Stimulated activated CD8-positive, alpha-beta memory T cell treated with anti-CD3 and anti-CD28 coated beads, Interleukin-15, amount 100 ng/mL, for 24 hours (primary cell): ENCODE data around the gene SLC52A1.
"Not testable (repeated sequence)": the region's sequence is repeated elsewhere in the genome, so short reads cannot be mapped to it uniquely, and the experiment has no call there.

Experiments
- DNase-seq: peaks from one replicate; pipeline ENCODE4 v3.0.0-alpha.2; 2020; ENCODE audit warnings: low read depth

Gene SLC52A1

DNA sequence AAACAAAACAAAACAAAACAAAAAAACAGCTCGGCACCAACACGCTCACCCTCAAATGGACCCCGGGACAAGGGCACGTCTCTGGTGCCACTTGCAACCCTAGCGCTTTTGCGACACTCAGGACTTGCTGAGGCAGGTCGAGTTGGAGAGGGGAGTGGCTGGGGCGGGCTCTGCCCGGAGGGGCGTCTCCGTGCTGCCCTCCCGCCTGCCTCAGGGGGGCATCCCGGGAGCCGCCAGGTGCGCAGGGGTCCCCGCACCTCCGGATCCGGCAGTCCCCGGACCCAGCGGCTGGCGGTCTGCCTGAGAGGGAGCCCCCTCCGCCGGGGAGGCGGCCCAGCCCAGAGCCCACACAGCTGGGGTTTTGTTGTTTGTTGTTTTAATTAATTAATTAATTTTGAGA, at the start of gene SLC52A1:
Gene SLC52A1 (minus strand): TSS at position 112 of the 400 bp plus-strand sequence. CDS start 820 bp downstream, outside the sequence.
- no peak for DNase-seq

DNA sequence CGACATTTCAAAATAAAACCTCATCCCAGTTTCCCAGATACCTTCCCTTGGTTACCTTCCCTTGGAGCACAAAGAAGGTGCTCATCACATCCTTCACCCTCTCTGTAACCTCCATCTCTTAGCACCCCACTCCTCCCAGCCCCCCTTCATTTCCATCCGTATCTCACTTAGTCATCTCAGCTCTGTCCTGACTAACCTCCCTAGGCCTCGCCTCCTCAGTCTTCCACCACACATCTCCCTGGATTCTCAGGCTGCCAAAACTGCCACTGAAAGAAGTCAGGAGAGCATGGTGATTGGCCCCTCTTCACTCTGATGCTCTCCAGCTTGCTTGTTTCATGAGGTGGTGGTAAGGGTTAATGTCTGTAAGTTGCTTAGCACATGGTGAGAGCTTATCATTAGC, 45.4 kb upstream of the SLC52A1 start:
- no peak for DNase-seq

DNA sequence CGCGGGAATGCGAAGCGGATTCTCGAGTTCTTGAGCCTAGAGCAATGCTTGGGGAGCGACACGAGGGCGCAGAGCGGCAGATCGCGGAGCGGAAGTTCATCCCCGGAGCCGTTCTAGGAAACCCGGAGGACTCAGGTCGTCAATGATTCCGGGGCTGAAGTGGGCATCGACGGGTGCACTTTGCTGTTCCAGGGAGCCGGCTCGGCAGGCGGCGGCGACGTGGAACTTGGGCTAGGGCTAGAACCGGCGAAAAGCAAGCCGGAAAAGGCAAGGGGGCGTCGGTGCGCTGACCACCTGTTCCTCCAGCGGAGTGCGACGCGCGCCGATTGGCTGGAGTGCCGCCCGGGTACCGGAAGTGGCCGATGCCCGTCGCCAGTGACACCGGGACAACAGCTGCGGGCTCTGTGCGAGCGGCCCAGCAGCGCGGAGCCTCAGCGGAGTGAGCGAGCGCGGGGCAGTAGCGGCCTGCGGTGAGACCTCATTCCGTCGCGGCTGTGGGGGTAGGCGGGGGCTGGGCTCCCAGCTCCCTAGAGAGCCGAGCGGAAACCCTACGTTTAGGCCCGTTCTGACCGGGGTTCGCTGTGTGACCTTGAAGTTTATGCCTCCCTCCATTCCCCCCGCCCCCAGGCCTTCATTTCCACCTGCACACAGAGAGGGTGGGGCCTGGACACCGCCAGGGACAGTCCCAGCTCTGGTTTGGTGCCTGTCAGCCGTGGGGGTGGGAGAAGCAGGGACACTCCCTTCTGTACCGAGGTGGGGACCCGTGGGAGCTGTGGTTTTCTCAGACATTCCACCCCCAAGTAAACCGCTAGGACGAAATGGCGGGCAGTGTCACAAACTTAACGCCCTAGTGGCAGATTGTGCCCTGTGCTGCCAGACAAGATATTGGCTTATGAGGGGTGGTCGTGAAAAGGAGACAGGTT, 43.1 kb upstream of the SLC52A1 start, which contains the start of gene ZFP3:
Gene ZFP3 (plus strand): TSS at position 362 of the 923 bp plus-strand sequence. CDS start 13,038 bp downstream, outside the sequence.
- peak; percentile 50 for DNase-seq

DNA sequence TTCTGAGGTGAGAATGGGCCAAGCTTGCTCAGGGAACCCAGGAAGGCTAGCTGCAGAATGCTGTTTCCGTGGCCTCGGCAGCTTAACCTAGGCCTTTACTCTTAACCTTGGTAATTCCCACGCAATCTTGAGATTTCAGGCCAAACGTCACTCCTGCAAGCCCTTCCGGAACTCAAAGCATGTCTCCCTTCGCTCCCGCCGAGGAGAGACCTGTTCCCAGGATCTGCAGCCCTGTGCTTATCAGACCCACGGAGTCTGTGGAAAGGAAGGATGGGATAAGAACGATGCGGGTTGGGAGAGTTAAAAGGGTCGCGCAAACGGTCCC, 42.5 kb upstream of the SLC52A1 start:
- no peak for DNase-seq

DNA sequence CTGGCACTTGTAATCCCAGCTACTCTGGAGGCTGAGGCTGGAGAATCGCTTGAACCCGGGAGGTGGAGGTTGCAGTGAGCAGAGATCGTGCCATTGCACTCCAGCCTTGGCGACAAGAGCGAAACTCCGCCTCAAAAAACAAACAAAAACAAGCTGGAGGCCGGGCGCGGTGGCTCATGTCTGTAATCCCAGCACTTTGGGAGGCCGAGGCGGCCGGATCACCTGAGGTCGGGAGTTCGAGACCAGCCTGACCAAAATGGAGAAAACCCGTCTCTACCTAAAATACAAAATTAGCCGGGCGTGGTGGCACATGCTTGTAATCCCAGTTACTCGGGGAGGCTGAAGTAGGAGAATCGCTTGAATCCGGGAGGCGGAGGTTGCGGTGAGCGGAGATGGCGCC, 42.0 kb upstream of the SLC52A1 start:
- not testable (repeated sequence) for DNase-seq

DNA sequence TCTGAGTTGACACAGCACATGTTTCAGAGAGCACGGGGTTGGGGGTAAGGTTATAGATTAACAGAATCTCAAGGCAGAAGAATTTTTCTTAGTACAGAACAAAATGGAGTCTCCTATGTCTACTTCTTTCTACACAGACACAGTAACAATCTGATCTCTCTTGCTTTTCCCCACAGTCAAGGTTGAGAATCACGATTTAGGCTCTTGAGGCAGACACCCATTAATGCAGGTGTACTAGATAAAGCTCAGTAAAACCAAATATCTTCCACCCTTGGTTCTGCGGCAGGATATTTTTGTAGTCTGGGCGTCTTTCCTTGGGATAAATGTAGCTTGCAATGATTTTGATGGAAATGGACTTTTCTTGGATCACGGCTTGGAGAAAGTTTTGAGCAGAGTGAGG, 40.2 kb upstream of the SLC52A1 start:
- not testable (repeated sequence) for DNase-seq

DNA sequence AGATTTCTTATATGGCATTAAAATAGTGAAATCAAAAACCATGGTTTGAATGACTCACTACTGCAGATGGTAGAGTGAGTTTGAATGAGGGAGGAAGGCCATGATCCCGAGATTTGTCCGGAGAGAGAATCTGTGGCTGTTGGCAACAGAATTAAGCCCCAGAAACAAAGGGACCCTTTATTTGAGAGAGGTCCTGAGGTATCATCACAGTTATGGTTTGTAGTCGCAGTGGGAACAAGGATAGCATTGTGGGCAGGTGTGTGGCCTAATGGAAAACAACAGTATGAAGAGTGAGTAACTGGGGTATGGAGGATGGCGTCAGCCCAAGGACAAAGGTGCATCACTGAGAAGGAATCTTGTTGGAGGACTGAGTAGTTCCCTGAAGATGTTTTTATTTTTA, 34.5 kb upstream of the SLC52A1 start:
- no peak for DNase-seq

DNA sequence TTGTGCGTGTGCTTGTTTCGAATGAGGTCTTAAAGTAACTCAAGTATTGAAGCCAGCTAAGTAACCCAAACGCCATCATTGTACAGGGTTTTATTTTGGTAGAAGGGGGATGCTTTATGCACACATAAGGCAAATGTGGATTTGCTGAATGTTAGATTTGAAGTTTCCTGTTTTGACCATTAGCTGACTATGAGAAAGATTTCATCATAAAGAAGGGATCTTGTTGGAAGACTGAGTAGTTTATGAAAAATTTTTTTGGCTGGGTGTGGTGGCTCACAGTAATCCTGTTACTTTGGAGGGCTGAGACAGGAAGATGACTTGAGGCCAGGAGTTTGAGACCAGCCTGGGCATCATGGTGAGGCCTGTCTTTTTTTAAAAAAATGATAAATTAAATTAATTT, 33.0 kb upstream of the SLC52A1 start:
- no peak for DNase-seq

DNA sequence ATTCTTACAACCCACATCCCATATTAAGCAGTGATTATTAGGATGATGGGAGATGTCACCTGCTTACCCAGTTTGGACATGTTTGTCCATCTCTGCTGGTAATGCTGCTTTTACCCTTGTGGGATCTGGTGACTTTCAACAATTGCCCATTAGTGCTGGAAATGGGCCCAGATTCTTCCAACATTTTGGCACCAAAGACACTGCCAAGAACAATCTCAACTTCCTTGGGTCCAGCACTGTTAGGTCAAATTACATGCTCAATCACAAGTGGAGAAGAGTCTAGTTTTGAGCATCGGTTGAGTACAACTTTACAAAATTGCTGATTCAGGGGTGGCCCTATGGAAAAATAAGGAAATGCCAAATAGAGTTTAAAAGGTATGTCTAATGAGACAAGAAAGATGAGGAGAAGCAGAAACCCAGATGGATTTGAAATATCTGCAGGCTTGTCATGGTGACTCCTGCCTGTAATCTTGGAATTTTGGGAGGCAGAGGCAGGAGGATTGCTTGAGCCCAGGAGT, 30.1 kb upstream of the SLC52A1 start:
- no peak for DNase-seq

DNA sequence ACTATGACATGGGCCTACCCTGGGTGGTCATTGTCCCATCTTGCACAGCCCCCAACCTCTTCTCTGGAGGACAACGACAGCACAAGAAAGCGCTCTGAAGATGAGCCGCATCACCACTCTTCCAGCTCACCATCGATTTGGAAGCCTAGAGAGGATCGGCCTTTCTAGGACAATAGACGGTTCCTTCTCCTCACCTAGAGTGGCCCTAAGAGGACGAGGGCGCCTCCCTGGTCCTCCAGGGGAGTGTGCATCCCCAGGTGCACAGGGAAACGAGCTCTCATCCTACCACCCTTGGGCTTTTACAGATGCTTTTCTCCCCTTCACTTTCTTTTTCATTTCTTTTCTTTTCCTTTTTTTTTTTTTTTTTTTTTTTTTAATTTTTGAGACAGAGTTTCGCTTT, 20.3 kb upstream of the SLC52A1 start:
- no peak for DNase-seq

DNA sequence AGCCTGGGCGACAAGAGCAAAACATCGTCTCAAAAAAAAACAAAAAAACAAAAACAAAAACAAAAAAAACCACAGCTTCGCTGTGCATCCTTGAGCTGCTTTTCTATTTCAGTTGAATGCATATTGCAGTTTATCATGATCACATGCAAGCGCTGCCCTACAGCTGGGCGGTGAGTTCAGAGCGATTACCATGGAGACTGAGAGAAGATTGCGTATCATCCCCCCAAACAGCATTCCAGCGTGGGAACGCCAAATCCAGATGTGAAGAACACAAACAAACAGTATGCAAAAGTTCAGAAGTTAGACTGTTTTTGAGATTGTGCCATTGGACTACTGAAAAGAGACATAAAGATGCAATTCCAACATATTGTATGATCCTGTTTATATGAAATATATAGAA, 15.1 kb upstream of the SLC52A1 start:
- DNase-seq, result no peak

DNA sequence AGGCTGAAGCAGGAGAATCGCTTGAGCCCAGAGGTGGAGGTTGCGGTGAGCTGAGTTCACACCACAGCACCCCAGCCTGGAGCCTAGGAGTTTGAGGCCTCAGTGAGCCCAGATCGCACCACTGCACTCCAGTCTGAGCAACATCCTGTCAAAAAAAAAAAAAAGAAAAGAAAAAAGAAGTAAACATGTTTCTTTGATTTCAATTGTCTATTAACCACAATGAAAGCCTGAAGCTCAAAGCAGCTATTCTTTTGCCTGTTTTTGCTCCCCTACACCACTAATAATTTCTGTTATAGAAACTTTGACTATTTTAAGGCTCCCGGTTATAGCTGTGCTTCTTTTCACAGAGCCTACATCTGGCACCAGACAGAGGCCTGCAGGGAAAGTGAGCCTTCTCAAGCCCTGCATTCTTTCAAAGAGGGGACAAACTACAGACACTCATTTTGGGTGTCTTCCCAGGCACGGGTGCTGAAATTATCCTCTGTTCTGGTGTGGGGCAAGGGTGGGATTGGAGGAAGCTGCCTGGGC, 14.2 kb upstream of the SLC52A1 start:
- no peak for DNase-seq

DNA sequence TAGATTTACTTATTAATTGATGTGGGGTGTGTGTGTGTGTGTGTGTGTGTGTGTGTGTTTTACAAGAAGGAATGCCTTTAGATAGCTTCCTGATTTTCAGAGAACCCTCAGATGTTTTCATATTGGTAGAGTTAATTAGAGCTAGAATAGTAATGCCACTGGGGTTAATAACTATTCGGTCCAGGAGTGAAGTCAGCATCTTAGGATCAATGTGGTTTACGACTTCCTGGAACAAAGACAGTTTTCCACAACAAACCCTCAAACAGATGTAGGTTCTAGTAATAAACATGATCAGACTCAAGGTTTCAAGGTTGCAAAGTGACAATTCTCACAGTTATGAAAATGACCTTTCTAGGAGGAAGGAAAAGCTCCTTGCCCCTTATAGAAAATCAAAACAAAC, 12.2 kb upstream of the SLC52A1 start:
- DNase-seq, result no peak

DNA sequence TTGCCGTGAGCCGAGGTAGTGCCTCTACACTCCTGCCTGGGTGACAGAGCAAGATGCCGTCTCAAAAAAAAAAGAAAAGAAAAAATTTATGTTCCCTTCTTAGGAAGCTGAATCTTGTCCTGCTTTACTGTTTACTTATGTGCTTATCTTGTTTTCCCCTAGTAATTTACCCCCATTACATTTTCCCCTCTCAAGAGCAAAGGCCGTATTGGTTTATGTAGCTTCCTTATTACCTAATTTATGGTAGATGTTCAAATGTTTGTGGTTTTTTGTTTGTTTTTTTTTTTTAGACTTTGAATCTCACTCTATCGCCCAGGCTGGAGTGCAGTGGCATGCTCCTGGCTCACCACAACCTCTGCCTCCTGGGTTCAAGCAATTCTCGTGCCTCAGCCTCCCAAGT, 10.3 kb upstream of the SLC52A1 start:
- no peak for DNase-seq

DNA sequence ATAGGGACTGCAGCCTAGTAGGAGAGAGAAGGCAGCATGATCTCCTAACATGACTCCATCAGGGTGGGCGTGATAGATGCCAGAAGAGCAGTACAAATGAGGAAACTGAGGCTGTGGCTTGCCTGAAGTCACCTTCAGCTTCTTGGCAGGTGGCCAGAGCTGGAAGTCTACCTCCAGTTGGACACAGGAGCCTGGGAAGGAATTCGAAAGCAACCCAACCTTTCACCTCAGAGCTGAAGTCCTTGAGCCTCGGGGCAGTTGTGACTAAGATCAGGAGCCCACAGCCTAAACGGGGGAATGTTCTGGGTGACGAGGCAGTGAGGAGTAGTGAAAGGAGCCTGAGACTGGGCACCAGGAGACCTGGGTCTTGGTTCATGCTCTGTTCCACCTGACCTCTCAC, 9.4 kb upstream of the SLC52A1 start:
- DNase-seq, result no peak

DNA sequence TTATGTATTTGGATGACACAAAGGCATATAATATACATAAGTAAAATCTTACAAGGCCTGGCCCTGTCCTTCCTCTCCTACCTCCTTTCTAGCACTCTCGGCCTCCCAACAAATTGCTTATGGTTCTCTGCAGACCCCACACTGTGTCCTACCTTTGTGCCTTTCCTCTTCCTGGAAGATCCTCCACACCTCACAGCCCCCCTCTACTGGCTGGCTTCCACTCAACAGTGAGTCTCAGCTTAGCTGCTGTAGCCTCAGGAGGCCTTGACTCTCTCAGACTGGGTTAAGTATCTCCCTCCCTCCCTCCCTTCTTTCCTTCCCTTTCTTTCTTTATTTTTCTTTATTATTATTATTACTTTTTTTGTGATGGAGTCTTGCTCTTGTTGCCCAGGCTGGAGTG, 8.3 kb upstream of the SLC52A1 start:
- DNase-seq, result no peak

DNA sequence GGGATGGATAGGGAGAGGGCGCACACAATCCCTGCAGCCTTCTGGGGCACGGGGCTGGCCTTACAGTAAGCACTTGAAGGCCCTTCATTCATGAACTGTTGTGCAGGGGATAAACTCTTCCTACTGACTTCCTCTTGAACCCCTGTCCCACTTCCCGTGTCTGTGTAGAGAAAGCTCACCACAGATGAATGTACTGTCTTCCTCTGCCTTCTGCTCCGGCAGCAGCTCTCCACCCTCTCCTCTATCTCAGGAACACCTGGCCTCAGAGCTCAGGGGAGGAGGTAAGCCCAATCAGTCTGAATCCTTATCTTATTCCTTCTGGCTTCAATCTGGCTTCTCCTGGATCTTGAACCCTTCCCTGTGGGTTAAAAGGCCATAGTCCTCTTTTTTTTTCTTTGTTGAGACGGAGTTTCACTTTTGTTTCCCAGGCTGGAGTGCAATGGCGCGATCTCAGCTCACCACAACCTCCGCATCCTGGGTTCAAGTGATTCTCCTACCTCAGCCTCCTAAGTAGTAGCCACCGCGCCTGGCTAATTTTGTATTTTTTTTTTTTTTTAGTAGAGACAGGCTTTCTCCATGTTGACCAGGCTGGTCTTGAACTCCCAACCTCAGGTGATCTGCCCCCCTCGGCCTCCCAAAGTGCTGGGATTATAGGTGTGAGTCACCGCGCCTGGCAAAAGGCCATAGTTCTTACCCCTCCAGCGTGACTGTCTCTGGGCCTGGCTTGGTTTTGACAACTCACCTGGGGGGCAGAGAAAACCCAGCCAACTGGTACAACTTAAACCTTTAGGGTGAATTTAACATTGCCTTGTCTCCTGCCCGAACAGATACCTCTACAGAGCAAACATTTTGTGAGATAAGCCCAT, 7.2 kb upstream of the SLC52A1 start:
- DNase-seq, result no peak

DNA sequence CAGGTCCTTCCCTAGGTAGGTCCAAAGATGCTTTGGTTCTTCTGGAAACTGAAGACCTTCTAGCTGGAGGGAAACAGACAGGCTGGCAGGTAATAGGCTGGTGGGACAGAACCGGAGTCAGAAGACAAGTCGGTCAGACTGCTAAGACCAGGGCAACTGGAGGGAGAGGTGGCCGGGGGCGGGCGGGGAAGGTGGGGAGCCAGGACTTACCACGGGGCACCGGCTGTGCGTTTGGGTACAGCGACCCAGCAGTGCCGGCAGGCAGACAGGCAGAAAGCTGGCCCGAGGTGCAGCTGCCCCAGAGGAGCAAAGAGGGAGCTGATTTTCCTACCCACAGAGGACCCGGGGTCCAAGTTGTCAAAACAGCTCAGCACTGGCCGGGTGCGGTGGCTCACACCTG, 575 bp downstream of the SLC52A1 start:
- no peak for DNase-seq

DNA sequence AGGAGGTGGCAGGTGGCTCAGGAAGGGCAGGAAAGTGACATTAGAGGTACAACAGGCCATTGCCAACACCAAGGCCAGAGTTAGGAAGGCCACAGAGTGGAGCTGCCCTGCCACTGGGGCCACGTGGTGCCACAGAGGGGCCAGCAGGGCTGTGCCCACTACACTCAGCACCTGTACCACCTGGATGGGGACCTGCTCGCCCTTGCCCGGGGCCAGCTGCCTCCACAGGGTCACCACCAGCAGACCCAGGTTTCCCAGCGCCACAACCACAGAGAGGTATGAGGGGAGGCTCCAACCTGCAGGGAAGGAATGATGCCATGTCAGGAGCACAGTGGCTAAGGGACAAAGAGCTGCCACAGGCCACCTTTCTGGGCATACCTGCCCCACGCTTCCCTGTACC, 1.2 kb downstream of the SLC52A1 start:
- no peak for DNase-seq

DNA sequence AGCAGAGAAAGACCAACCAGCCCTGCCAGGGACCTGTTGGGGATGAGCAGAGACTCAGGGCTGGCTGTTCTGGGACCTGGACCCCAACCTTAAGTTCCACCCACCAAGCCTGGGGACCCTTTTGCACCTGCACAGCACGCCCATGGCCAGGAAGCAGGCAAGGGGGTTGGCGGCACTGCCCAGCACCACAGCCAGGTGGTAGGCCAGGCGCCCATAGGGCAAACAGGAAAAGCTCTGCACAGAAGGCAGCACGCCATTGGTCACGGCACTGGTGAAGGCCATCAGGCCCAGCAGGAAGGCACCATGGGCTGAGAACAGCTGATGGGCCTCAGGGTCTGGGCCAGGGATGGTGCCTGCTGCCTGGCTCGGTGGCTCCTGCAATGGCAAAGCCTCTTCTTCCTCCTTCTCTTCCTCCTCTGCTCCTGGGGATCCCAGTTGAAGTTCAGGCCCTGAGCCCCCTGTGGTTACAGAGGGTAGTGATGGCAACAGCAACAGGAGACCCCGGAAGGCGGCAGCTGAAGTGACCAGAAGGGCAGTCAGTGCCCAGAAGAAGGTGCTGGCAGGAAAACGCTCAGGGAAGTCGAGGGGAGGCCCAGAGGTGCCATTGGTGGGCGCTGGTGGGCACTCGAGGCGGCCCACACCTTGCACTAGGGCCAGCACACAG, 1.7 kb downstream of the SLC52A1 start:
- DNase-seq, result no peak

DNA sequence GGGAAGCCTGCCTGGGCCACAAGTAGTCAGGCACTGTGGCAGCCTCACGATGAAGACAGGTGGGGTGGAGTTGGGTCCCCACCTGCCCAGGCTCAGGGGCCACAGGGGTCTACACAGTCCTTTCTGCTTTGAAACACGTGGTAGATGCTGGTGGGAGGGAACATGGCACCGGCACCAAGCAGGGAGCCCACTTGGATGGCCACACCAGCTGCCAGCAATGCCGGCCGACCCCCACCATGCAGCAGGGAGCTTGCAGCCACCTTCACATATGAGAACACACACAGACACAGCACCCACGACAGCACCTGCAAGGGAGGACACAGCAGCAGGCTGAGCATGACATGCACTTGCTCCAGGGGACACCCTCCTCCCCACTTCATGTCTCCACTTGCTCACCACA, 2.4 kb downstream of the SLC52A1 start:
- DNase-seq, result no peak
